SK-N-MC (cell line): ENCODE measurements around the gene EEIG1.

ENCODE experiments used
- EZH2 ChIP-seq: fragments of 200-600 bp; sonication (generic); IDR thresholded peaks from one replicate; pipeline ENCODE4 v1.6.1; 2017; ENCODE audit warnings: antibody characterized with exemption
- POLR2AphosphoS5 ChIP-seq: IDR thresholded peaks from 2 replicates; pipeline ENCODE4 v1.6.1; 2012; ENCODE audit warnings: mild to moderate bottlenecking, low read depth, low read length, borderline replicate concordance

DNA sequence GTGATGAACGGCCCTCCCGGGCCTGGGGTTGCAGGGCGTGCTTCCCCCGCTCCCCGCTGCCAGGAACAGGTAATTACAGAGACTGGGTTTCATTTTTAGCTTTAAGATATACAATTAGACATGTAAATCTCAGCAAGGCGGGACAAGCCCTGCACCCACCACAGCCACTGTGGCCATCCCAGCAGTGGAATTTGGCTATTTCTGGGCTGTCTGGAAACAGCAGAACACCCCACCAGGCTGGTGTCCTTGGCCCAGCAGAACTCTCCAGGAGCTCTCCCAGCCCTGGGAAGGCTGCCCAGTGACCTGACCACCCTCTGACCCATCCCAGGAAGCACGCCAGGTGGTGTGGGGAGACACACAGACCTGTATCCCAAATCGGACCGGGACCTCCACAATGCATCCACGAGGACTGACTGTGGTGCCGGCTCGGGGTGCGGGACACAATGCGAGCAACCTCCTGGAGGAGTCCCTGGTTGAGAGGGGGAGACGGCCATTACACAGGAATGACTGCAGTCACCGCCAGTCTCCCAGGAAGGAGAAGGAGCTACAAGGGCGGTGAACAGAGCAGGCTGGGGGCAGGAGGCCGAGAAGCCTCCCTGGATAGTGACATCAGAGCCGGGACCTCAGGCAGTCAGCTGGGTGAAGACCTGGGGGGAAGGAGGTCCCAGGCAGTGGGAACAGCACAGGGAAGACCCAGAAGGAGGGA is 17.3 kb downstream of the EEIG1 start:
- TF ChIP-seq POLR2AphosphoS5 = no peak
- TF ChIP-seq EZH2 = no peak
